ENCODE results near the gene SAMD3. TPM values are rescaled to one million over a fixed set of nuclear protein-coding genes. Genes with fewer than 3 reads are reported as not detected.
"Not testable (repeated sequence)": the region's sequence is repeated elsewhere in the genome, so short reads cannot be mapped to it uniquely, and the experiment has no call there.

SAMD3 gene
- total RNA-seq, 1 donor from 2014 or later, result not detected

- DNase-seq (ENCODE audit: low spot score in 2 of 2), result no peak
- TF ChIP-seq CTCF (IDR thresholded peaks at IDR 0.05), result no peak
- H3K27ac ChIP-seq, result no peak overlapping the region
- intact Hi-C loops (cut with DNase I), result no loop called here
- no peaks in the 10 kb centered on the region for H3K4me1 ChIP-seq
- no peaks in the 10 kb centered on the region for H3K36me3 ChIP-seq
- no peak overlapping the region for H3K4me3 ChIP-seq
- H3K9me3 ChIP-seq, result no peaks in the 10 kb centered on the region
- H3K27me3 ChIP-seq, result no peaks in the 10 kb centered on the region
These were observed 17.0 kb upstream of the SAMD3 start for GRCh38 chr6:130239755-130240154.

- H3K9me3 ChIP-seq, result no peaks in the 10 kb centered on the region
- H3K4me3 ChIP-seq, result no peak overlapping the region
- TF ChIP-seq CTCF (IDR thresholded peaks at IDR 0.05), result no peak
- no peaks in the 10 kb centered on the region for H3K4me1 ChIP-seq
- intact Hi-C loops (cut with DNase I), result no loop called here
- no peaks in the 10 kb centered on the region for H3K36me3 ChIP-seq
- H3K27me3 ChIP-seq, result no peaks in the 10 kb centered on the region
- no peak for DNase-seq (ENCODE audit: low spot score in 2 of 2)
- H3K27ac ChIP-seq, result no peak overlapping the region
These were observed 10.6 kb upstream of the SAMD3 start for GRCh38 chr6:130233330-130233729.

GRCh38 chr6:130230531-130230930 lies 7.8 kb upstream of the SAMD3 start:
- H3K27me3 ChIP-seq; H3K9me3 ChIP-seq; intact Hi-C loops (cut with DNase I); H3K4me3 ChIP-seq; H3K4me1 ChIP-seq; H3K27ac ChIP-seq; H3K36me3 ChIP-seq; DNase-seq (ENCODE audit: low spot score in 2 of 2): not testable (repeated sequence)

GRCh38 chr6:130229645-130230044 lies 6.9 kb upstream of the SAMD3 start:
- Histone ChIP-seq H3K36me3 (no peaks in the 10 kb centered on the region), H3K27ac (no peak overlapping the region), H3K4me1 (no peaks in the 10 kb centered on the region), H3K9me3 (no peaks in the 10 kb centered on the region), H3K4me3 (no peak overlapping the region), H3K27me3 (no peaks in the 10 kb centered on the region)
- DNase-seq (ENCODE audit: low spot score in 2 of 2), result no peak
- intact Hi-C loops (cut with DNase I), result no loop called here
- TF ChIP-seq CTCF (IDR thresholded peaks at IDR 0.05), result no peak

GRCh38 chr6:130223508-130223907 lies 757 bp upstream of the SAMD3 start:
- Histone ChIP-seq H3K27ac (no peak overlapping the region), H3K36me3 (no peaks in the 10 kb centered on the region), H3K4me3 (no peak overlapping the region), H3K27me3 (no peaks in the 10 kb centered on the region), H3K9me3 (no peaks in the 10 kb centered on the region), H3K4me1 (no peaks in the 10 kb centered on the region)
- DNase-seq (ENCODE audit: low spot score in 2 of 2), result no peak
- intact Hi-C loops (cut with DNase I), result no loop called here
- no peak for TF ChIP-seq CTCF (IDR thresholded peaks at IDR 0.05)

GRCh38 chr6:130218134-130218533 lies 4.6 kb downstream of the SAMD3 start:
- no peak for TF ChIP-seq CTCF (IDR thresholded peaks at IDR 0.05)
- Histone ChIP-seq H3K4me3 (no peak overlapping the region), H3K36me3 (no peaks in the 10 kb centered on the region), H3K27me3 (no peaks in the 10 kb centered on the region), H3K27ac (no peak overlapping the region), H3K4me1 (no peaks in the 10 kb centered on the region), H3K9me3 (no peaks in the 10 kb centered on the region)
- no peak for DNase-seq (ENCODE audit: low spot score in 2 of 2)
- intact Hi-C loops (cut with DNase I), result no loop called here
